ENCODE results near the gene SLC5A10.

SLC5A10 gene

DNA sequence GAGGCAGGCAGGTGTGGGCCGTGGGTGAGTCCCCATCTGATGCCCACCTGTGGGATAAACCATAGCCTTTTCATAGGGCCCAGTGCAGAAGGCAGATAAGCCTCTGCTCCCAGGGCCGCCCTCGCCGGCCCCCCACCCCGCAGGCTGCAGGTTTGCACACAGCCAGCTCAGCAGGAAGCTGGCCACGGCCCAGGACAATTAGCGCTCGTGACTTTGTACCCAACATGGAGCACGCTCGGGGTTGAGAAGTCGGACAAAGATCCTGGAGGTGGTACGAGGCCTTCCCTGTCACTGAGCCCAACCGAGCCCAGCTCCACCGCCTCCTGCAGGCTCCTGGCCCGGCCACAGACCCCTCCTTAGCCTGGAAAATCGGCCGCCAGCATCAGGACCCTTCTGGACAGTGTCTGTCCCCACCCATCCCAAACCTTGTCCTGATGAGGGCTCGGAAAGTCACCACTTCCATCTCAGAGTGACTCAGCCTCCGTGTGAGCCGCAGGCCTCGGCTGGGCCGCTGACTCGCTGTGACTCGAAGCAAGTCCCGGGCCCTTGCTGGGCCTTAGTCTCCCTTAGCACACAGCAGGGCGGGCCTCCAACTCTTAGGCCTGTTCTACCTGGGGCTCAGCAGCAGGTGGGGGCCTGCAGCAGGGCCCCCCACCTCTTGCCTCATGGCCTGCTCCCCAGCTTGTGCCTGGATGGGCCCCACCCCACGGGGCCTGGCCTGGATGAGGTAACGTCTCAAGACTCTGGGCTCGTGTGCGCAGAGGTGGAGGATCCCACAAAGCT lies 29.9 kb downstream of the SLC5A10 start:
- no peak for DNase-seq

- DNase-seq = no peak
These were observed 32.5 kb downstream of the SLC5A10 start for GRCh38 chr17:18984273-18985114.

DNA sequence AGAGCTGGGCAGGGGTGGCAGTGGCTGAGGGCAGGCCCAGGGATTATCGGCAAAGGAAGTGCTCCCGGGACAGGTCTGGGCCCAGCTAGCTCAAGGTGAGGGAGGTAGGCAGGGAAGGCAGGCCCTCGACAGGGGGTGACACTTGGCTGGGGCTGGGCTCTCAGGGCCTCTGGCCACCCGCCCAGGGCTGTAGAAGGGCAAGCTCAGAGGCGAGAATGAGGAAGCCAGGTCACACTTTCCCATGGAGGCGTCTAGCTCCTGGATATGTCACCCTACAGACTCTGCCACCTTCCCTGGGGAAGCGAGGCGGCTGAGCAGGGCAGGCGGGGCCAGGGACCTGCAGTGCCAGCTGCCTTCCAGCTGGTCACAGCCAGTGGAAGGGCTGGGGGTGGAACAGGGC lies 33.5 kb downstream of the SLC5A10 start:
- no peak for DNase-seq

DNA sequence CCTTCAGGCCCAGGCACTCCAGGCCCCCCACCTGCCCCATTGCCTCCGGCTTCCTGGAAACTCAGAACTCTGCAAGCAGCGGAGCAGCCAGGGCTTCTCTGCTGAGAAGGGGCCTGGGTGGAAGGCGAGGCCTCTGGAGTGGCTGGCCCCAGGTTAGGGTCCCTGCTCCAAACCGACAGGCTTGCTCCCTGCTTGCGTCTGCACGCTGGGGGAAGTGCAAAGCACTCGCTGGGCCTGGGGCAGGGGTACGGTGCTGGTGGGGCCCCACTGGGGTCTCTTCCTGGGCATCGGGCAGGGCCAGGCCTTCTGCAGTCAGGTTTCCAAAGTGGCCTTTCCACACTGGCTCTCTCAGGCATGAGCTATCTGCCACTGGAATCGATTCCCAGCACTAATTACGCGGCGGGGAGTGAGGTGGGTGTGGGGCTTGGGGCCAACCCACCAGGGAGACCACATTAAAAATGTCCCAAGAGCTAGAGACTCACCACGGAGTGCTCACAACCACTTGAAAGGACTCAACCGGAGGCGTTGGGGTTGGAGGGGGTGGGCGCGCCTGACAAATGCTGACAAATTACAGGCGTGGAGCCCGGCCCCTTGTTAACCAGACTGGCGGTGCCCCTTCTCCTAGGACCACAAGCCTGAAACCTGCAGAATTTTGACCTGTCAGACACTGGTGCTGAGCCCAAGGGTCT lies 34.7 kb downstream of the SLC5A10 start:
- DNase-seq = no peak

GRCh38 chr17:18987230-18987610 lies 35.3 kb downstream of the SLC5A10 start:
- no peak for DNase-seq

GRCh38 chr17:18987862-18988545 lies 36.0 kb downstream of the SLC5A10 start:
- DNase-seq = no peak

GRCh38 chr17:18988546-18989173 lies 36.7 kb downstream of the SLC5A10 start:
- DNase-seq = no peak

DNA sequence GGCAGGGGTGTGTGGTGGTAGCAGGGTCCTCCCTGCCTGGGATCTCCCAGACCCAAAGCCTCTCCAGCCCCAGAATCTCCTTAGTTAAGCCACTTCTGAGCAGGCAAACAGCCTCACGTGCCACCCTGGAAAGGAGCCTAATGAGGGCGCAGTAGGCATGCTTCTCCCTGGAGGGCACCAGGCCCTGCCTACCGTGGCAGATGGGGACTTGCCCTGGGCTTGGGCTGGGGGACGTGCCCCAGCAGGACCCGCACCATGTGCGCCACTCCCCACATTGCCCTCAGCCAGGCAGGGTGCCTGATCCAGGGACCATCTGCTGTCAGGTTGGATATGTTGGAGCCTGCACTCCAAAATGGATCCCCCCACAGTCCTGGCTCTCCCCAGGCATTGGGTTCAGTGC lies 38.4 kb downstream of the SLC5A10 start:
- no peak for DNase-seq

DNA sequence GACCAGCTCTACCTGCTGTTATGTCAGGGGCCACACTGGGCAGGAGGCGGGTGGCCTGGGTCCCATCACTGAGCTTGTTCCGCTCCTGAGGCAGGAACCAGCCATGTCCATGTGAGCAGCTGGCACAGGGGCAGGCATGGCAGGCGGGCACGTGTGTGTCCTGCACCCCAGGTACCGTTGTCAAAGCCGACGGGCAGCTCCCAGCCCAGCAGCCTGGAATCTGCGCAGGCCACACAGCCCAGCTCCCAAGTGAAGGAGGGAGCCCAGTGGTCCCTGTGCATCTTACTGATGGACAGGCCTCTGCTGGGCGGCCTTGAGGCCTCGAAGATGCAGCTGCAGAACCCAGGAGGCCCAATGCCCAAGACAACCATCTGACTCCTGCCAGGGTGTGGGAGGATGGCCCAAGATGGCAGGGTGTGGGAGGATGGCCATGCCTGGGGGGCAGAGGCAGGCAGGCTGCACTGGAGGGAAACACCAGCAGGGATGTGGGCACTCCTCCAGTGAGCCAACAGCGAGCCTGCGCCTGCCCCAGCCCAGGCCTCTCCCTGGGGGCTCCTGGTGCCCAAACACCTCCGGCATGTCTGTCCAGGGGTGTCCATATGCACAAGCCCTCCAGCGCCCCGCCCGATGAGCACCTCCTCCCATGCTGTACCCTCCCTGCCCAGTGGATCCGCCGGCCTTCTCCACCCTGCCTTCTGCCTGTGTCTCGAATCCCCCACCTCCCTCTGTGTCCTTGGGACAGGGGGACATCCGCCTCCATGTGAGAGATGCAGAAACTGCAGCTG lies 39.8 kb downstream of the SLC5A10 start:
- no peak for DNase-seq

DNA sequence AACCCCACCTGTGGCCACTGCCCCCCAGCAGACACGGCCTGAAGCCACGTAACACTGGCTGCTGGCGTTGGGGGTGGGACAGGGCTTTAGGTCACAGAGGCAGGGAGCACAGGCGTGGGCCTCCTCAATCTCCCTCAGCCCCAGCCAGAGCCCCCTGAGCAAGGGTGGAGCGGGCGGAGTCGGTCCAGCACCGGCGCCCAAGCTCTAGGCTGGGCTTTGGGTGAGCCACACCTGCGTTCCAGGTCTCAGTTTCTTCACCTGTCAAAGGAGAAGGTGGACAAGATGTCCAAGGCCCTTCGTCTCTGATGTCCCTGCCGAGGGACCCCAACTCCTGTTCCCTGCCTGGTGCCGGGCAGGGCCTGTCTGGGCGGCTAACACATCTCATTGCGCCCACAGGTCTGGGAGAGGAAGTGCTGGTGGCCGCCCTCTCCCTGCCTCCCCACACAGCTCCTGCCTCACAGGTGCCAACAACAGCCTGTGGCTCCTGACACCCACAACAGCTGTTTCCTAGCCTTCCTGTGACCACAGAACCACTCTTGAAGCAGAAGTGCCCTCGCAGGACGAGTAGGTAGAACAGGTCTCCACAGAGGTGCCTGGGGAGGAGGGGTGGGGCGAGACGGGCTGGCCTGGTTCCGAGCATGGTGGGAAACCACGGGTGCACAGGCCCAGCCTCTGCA lies 40.6 kb downstream of the SLC5A10 start:
- DNase-seq = no peak

GRCh38 chr17:18993905-18994526 lies 42.1 kb downstream of the SLC5A10 start:
- DNase-seq = no peak

GRCh38 chr17:18994631-18995030 lies 42.7 kb downstream of the SLC5A10 start:
- no peak for DNase-seq

DNA sequence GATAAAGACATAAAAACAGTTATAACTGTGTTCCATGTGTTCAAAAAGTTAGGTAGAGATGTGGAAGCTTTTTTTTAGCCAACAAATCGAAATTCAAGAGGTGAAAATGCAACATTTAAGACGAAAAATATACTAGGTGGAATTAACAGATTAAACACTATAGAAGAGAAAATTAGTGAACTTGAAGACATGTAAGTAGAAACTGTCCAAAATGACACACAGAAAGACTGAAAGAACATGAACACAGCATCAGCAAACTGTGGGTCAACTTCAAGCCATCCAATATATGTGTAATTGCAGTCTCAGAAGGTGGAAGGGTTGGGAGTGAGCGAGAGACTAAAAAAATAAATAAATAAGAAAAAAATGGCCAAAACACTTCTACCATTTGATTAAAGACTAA lies 43.3 kb downstream of the SLC5A10 start:
- no peak for DNase-seq

DNA sequence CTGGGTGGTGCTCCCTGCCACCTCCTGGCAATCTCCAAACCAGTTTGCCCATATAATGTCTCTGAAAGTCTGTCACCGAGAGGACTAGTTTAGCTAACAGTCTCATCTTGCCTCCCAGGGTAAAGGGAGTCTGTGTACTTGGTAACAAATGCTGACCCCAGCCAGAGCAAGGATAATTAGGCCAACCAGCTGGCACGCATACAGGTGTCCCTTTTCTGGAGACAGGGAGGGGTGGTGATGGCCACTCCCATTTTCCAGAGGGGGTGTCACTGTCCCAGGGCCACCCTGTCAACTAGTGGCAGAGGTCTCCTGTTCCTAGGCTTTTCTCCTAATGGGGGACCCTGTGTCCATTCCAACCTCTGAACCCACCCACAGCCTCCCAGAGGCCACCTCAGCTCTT lies 44.5 kb downstream of the SLC5A10 start:
- DNase-seq = no peak

DNA sequence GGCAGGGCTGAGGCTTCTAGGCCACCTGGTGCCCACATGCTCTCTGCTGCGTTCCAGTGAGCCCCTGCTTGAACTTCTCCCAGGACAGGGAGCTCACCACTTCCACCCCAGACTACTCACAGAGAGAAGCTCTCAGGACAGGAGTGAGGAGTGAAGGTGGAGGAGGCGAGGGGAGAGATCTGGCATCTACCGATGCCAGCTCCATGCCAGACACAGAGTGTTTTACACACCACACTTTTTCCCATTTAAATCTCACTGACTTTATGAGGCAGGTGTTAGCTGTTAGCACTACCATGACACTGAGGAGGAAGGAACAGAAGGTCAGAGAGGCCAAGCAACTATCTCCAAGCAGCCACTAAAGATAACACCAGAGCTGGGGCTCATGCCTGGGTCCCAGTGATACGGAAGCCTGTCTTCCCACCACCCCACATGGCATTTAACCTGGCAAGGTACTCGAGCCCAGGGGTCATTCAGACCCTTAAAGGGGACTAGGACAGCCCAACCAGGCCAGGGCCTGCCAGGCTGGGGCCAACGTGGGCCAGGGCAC lies 45.8 kb downstream of the SLC5A10 start:
- DNase-seq = no peak

DNA sequence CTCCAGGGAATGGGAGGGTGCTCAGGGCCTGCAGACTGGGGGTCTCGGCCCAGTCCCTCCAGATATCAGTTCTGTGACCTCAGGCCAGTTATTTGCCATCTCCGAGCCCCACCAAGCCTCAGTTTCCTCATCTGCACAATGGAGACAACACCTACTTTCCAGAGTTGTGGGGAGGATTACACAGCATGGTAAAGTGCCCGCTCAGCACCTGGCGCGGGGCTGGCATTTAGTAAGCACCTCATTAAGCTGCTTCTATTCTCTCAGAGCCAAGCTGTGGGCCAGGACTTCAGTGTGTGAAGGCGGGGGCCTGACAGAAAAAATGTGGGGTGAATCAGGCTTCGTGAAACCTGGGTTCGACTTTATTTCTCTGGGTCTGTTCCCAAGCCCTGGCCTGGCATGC lies 47.4 kb downstream of the SLC5A10 start:
- DNase-seq = no peak

DNA sequence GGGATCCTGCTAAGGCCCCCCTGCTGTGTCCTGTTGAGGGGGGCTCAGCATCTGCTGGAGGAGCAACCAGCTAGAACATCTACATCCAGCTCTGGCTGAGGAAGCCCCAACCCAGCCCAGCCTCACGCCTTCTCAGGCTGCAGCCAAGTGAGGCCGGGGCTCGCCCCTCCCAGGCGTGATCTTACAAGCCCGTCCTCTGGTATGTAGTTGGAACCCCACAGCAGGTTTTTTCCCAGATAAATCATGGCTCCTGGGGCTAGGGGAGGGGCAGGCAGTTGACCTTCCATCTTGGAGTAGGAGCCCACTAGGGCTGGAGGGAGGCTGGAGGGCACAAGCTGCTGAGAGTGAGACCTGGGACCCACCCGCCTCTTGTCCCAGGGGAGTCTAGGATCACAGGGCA lies 47.9 kb downstream of the SLC5A10 start:
- no peak for DNase-seq

DNA sequence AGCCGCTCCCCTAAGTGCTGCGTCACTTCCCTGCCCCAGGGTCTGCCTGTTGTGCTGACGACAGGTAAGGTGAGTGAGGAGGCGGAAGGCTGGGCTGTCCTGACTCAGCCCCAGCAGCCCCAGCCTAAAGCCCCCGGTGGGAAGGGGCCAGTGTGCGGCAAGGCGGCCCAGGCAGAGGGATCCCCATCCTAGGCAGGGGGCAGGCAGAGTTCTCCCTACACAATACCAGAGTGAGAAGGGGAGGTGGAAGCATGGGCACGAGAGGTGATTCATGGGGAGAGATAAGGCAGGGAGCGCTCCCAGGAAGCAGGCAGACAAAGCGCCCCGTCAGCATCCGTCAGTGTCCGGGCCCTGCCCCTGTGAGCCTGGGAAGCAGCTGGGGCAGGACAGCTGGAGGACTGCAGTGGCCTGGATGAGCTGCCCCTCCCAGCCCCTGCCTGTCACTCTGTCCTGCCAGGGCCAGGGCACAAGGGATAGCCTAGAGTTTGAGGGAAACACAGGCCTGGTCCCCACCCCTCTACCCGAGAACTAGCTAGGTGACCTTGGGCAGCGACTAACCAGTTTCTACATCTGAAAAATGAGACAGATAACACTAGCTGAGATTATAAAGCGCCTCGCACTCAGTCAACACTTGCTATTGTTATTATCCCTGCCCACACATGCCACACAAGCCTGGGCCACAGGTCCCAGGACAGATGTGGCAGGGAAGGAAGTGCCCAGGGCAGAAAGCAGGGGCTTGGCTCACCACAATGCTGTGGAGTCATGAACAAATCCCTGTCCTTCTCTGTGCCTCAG lies 48.8 kb downstream of the SLC5A10 start:
- no peak for DNase-seq
